GM23248 (cell line): ENCODE data around the gene SIAH2.

ENCODE experiments used
- EZH2 ChIP-seq: fragments of 200-600 bp; sonication (generic); IDR thresholded peaks from 2 replicates; pipeline ENCODE4 v1.6.1; 2018; ENCODE audit warnings: antibody characterized with exemption, mild to moderate bottlenecking; ENCODE audit not compliant: insufficient read depth, poor library complexity, severe bottlenecking
- EZH2phosphoT487 ChIP-seq: fragments of 200-600 bp; sonication (generic); IDR thresholded peaks from 2 replicates; pipeline ENCODE4 v1.6.1; 2018; ENCODE audit warnings: antibody characterized with exemption, moderate library complexity, mild to moderate bottlenecking, low read depth; ENCODE audit not compliant: insufficient read depth

DNA sequence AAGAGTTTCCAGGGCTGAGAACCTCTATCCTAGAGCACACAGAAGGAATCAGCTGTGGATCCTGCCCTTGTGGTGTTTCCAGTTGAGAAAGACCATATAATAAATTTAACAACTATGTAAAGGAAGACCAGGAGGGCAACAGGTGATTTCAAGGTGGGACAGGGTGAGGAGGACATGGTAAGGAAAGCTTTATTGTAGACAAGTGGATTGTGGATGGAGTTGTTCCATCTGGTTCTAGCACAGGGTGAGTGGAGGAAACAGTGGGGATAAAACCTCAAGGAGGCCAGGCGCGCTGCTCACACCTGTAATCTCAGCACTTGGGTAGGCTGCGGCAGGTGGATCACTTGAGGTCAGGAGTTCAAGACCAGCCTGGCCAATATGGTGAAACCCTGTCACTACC is 17.1 kb downstream of the SIAH2 start:
- TF ChIP-seq EZH2 (no peak), EZH2phosphoT487 (no peak)
